Neutrophil (primary cell): ENCODE data around the gene DCTD.

Experiments used
- H3K27ac ChIP-seq: fragments of 200-600 bp; sonication (generic); 2 replicates; pipeline ENCODE4 v1.5.1; 2016; ENCODE audit warnings: mild to moderate bottlenecking, moderate library complexity
- H3K27me3 ChIP-seq: fragments of 200-600 bp; sonication (generic); 2 replicates; pipeline ENCODE4 v1.6.0; 2016; ENCODE audit warnings: mild to moderate bottlenecking
- H3K36me3 ChIP-seq: fragments of 200-600 bp; sonication (generic); 2 replicates; pipeline ENCODE4 v1.5.1; 2017
- H3K4me1 ChIP-seq, 2 experiments: fragments of 200-600 bp in 1 of 2; sonication (generic) in 1 of 2; 1 replicate in 1 of 2; 2 replicates in 1 of 2; pipeline versions ENCODE4 v1.5.1 to v1.6.1; 2013 to 2016; ENCODE audit warnings: low read depth in 1 of 2, low read length in 1 of 2, mild to moderate bottlenecking in 1 of 2, moderate library complexity in 1 of 2; ENCODE audit not compliant: control insufficient read depth in 1 of 2, insufficient read depth in 1 of 2
- H3K4me3 ChIP-seq, 2 experiments: fragments of 200-600 bp in 1 of 2; sonication (generic) in 1 of 2; 1 replicate in 1 of 2; 2 replicates in 1 of 2; pipeline ENCODE4 v1.5.1; 2013 to 2016; ENCODE audit warnings: low read depth in 1 of 2, low read length in 1 of 2, mild to moderate bottlenecking in 1 of 2, moderate library complexity in 1 of 2
- H3K9me3 ChIP-seq: fragments of 200-600 bp; sonication (generic); 2 replicates; pipeline ENCODE4 v1.5.1; 2016
- CTCF ChIP-seq: fragments of 200-600 bp; sonication (generic); IDR thresholded peaks from 2 replicates; pipeline ENCODE4 v1.5.1; 2016; ENCODE audit warnings: antibody characterized with exemption

The DCTD gene

GRCh38 chr4:182854466-182854865, 62.7 kb downstream of the DCTD start:
- no peak overlapping the region for H3K27ac ChIP-seq
- H3K4me3 ChIP-seq: no peak overlapping the region
- no peaks in the 10 kb centered on the region for H3K27me3 ChIP-seq
- no peaks in the 10 kb centered on the region for H3K4me1 ChIP-seq
- no peaks in the 10 kb centered on the region for H3K9me3 ChIP-seq
- no peaks in the 10 kb centered on the region for H3K36me3 ChIP-seq
- no peak for TF ChIP-seq CTCF

GRCh38 chr4:182853731-182854330, 63.4 kb downstream of the DCTD start:
- Histone ChIP-seq H3K9me3 (no peaks in the 10 kb centered on the region), H3K36me3 (no peaks in the 10 kb centered on the region), H3K4me3 (no peak overlapping the region), H3K27ac (no peak overlapping the region), H3K4me1 (no peaks in the 10 kb centered on the region), H3K27me3 (no peaks in the 10 kb centered on the region)
- no peak for TF ChIP-seq CTCF

- H3K27ac ChIP-seq: no peak overlapping the region
- no peak overlapping the region for H3K4me3 ChIP-seq
- H3K36me3 ChIP-seq: no peaks in the 10 kb centered on the region
- H3K4me1 ChIP-seq: no peaks in the 10 kb centered on the region
- no peaks in the 10 kb centered on the region for H3K9me3 ChIP-seq
- no peaks in the 10 kb centered on the region for H3K27me3 ChIP-seq
- no peak for TF ChIP-seq CTCF
Measured at GRCh38 chr4:182848685-182849084, 68.5 kb downstream of the DCTD start.

- Histone ChIP-seq H3K27ac (no peak overlapping the region), H3K36me3 (no peaks in the 10 kb centered on the region), H3K4me3 (no peak overlapping the region), H3K27me3 (no peaks in the 10 kb centered on the region), H3K4me1 (no peaks in the 10 kb centered on the region), H3K9me3 (no peaks in the 10 kb centered on the region)
- TF ChIP-seq CTCF: no peak
Measured at GRCh38 chr4:182847576-182848450, 69.4 kb downstream of the DCTD start.

- Histone ChIP-seq H3K36me3 (no peaks in the 10 kb centered on the region), H3K9me3 (no peaks in the 10 kb centered on the region), H3K27me3 (no peaks in the 10 kb centered on the region), H3K4me3 (no peak overlapping the region), H3K4me1 (no peaks in the 10 kb centered on the region), H3K27ac (no peak overlapping the region)
- no peak for TF ChIP-seq CTCF
Measured at GRCh38 chr4:182846036-182846435, 71.2 kb downstream of the DCTD start.
